HepG2 (cell line): ENCODE results near the gene DPH2.

ENCODE experiments used
- ARNTL ChIP-seq: sonication (generic); formaldehyde crosslinking; IDR thresholded peaks from 2 replicates; pipeline ENCODE4 v1.4.0; 2020; ENCODE audit warnings: mild to moderate bottlenecking, missing genetic modification reagents
- CBX1 ChIP-seq: IDR thresholded peaks from one replicate; pipeline ENCODE4 v1.6.1; 2016; ENCODE audit warnings: antibody characterized with exemption, low read depth
- ESRRA ChIP-seq: sonication (generic); formaldehyde crosslinking; IDR thresholded peaks from 2 replicates; pipeline ENCODE4 v1.5.1; 2020; ENCODE audit warnings: mild to moderate bottlenecking, low read depth, missing genetic modification reagents
- FOXM1 ChIP-seq: sonication (generic); formaldehyde crosslinking; IDR thresholded peaks from 2 replicates; pipeline ENCODE4 v1.5.0; 2020; ENCODE audit warnings: missing genetic modification reagents
- HOXA3 ChIP-seq: sonication (generic); formaldehyde crosslinking; IDR thresholded peaks from 2 replicates; pipeline ENCODE4 v1.5.0; 2020; ENCODE audit warnings: missing genetic modification reagents
- PHF5A ChIP-seq: IDR thresholded peaks from one replicate; pipeline ENCODE4 v1.6.1; 2018; ENCODE audit warnings: low read depth, missing genetic modification reagents; ENCODE audit not compliant: unreplicated experiment
- PTBP1 ChIP-seq: fragments of 200-400 bp; formaldehyde crosslinking; IDR thresholded peaks from 2 replicates; pipeline ENCODE4 v1.6.1; 2018; ENCODE audit warnings: low read length, low read depth; ENCODE audit not compliant: poor library complexity, severe bottlenecking
- RARA ChIP-seq: IDR thresholded peaks from 2 replicates; pipeline ENCODE4 v1.6.1; 2016; ENCODE audit warnings: missing genetic modification reagents, missing compliant biosample characterization
- RFXANK ChIP-seq: IDR thresholded peaks from 2 replicates; pipeline ENCODE4 v1.6.1; 2016
- RXRA ChIP-seq: sonication (generic); formaldehyde crosslinking; IDR thresholded peaks from 2 replicates; pipeline ENCODE4 v1.5.1; 2020; ENCODE audit warnings: missing genetic modification reagents
- TP53 ChIP-seq: sonication (generic); formaldehyde crosslinking; conservative IDR thresholded peaks from 2 replicates; pipeline ENCODE4 v1.4.0; 2020; ENCODE audit warnings: missing genetic modification reagents
- ZNF567 ChIP-seq: sonication (generic); formaldehyde crosslinking; IDR thresholded peaks from 2 replicates; pipeline ENCODE4 v1.8.1; 2023; ENCODE audit warnings: mild to moderate bottlenecking, missing genetic modification reagents, borderline replicate concordance
- TF ChIP-seq, protein P1 (sequence below): sonication (generic); formaldehyde crosslinking; IDR thresholded peaks from 2 replicates; pipeline ENCODE4 v1.5.1; 2020; ENCODE audit warnings: mild to moderate bottlenecking, missing genetic modification reagents

DNA sequence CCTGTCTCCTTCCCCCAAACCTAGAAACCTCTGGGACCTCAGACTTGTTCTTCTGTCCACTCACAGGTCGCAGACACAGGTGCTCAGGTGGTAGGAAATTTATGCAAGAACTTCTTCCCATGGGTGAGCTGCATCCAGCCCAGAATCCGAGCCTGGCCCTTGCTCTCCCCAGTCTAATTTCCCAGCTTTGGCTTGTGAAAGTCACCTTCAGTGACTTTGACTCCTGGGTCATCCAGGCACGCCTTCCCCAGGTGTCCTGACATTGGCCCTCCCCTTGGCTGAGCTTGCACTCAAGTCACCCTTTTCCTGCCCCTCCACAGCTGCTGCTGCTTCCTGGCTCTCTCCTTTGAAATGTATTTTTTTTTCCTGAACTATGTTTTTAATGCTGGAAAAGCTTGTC lies 16.4 kb upstream of the DPH2 start:
- TF ChIP-seq ESRRA (no peak), RFXANK (no peak), FOXM1 (CRISPR knock-in tag) (no peak), CBX1 (no peak), RXRA (CRISPR knock-in tag) (no peak), PHF5A (CRISPR knock-in tag) (no peak), ZNF567 (CRISPR knock-in tag) (no peak), TP53 (CRISPR knock-in tag) (no peak), ARNTL (no peak), HOXA3 (CRISPR knock-in tag) (no peak), RARA (CRISPR knock-in tag) (no peak), PTBP1 (no peak)
- TF ChIP-seq, protein P1, sequence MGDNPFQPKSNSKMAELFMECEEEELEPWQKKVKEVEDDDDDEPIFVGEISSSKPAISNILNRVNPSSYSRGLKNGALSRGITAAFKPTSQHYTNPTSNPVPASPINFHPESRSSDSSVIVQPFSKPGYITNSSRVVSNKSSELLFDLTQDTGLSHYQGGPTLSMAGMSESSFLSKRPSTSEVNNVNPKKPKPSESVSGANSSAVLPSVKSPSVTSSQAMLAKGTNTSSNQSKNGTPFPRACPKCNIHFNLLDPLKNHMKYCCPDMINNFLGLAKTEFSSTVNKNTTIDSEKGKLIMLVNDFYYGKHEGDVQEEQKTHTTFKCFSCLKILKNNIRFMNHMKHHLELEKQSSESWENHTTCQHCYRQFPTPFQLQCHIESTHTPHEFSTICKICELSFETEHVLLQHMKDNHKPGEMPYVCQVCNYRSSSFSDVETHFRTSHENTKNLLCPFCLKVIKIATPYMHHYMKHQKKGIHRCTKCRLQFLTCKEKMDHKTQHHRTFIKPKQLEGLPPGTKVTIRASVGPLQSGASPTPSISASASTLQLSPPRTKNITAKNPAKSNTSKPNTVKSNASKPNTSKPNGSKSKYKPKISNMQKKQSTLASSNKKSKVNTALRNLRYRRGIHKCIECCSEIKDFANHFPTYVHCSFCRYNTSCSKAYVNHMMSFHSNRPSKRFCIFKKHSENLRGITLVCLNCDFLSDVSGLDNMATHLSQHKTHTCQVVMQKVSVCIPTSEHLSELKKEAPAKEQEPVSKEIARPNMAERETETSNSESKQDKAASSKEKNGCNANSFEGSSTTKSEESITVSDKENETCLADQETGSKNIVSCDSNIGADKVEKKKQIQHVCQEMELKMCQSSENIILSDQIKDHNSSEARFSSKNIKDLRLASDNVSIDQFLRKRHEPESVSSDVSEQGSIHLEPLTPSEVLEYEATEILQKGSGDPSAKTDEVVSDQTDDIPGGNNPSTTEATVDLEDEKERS (CRISPR knock-in tag) = no peak
